Cardiac muscle cell (in vitro differentiated cells and primary cell): ENCODE data around the gene DUSP6. TPM values are rescaled to one million over a fixed set of nuclear protein-coding genes. Genes with fewer than 3 reads are reported as not detected.

Experiments used
- DNase-seq, 2 donors: peaks; one replicate each; pipeline versions ENCODE4 v3.0.0 to v3.0.0-alpha.2; 2010 to 2017; ENCODE audit warnings: low read depth in 1 of 2, low spot score in 1 of 2
- H3K27ac ChIP-seq: fragments of 200-600 bp; sonication (generic); 2 replicates; pipeline ENCODE4 v1.5.1; 2016
- H3K27me3 ChIP-seq: fragments of 200-600 bp; sonication (generic); 2 replicates; pipeline ENCODE4 v1.6.0; 2016; ENCODE audit warnings: control low read depth
- H3K36me3 ChIP-seq: fragments of 200-600 bp; sonication (generic); 2 replicates; pipeline ENCODE4 v1.5.1; 2016; ENCODE audit warnings: control low read depth
- H3K4me1 ChIP-seq: fragments of 200-600 bp; sonication (generic); 2 replicates; pipeline ENCODE4 v1.8.1; 2017; ENCODE audit warnings: low read depth, mild to moderate bottlenecking, mixed run types
- H3K4me3 ChIP-seq: fragments of 200-600 bp; sonication (generic); 2 replicates; pipeline ENCODE4 v1.5.1; 2016; ENCODE audit warnings: mild to moderate bottlenecking
- H3K9me3 ChIP-seq: fragments of 200-600 bp; sonication (generic); 2 replicates; pipeline ENCODE4 v1.5.1; 2017; ENCODE audit warnings: low read depth, mild to moderate bottlenecking, control low read depth
- CTCF ChIP-seq: IDR thresholded peaks from 2 replicates; pipeline ENCODE4 v1.5.1; 2012; ENCODE audit warnings: low read depth, mild to moderate bottlenecking, low read length
- polyA plus RNA-seq: library from polyadenylated mRNA; unstranded; fragments of >200 nt; fragmentation: Nextera tagmentation; extraction: Ambion mirVana; gene quantifications from 2 replicates; pipeline ENCODE4 v1.2.1, GENCODE V29; 2016
- total RNA-seq: library from RNA; depleted of rRNA; stranded (reverse); fragments of >200 nt; gene quantifications from 2 replicates; pipeline ENCODE4 v1.2.3, GENCODE V29; 2016

The DUSP6 gene
- total and polyA plus RNA-seq, 2 experiments from 2014 or later, result 191 to 200 TPM

DNA sequence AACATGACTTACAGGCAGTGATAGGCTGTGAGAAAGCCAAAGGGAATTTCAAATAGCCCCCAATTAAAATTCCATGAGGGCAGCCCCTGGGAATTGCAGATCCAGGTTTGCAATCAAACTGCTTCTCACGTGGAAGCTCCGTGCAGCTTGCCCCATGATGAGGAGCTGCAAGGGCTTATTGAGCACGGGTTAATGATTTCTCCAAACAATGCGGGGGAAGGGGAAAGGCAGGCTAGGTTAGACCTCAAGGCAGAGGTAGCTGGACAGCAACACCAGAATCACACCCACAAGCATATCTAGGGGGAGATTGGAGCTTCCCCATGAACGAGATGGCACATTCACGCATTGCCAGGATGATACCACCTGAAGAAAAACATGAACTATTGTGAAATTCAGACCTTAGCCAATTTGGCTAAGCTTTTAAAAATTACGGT, 5.0 kb upstream of the DUSP6 start:
- Histone ChIP-seq H3K27me3 (no peaks in the 10 kb centered on the region), H3K9me3 (no peaks in the 10 kb centered on the region), H3K27ac (peak overlapping the region; percentile 94), H3K36me3 (no peaks in the 10 kb centered on the region), H3K4me3 (no peak overlapping the region), H3K4me1 (peaks cover 22% of the 10 kb centered on the region)
- DNase-seq, result peak in 1 of 2 donors; percentile 31
- no peak for TF ChIP-seq CTCF

DNA sequence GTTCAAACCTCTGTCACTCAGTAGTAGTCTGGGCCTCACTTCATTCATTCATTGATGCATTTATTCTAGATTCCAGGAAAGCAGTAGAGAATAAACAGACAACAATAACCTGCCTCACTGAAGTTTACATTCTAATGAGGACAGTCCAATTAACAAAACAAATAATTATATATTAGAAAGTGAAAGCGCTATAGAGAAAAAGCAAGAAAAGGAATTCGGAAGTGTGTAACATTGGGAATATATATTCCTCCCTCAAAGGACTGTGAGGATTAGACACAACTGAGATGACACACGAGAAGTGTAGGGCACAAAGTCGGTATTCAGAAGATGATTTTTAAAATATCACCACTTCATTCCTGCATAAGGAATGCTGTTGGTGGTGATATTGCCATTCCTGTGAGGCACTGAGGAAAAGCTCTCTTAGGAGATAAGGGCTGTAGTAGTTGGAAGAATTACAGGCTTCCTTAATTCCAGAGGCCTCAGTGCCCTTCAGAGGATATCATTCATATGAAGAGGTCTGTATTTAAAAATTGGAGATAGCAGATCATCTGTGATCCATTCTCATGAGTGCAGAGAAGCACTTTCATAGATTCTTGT, 3.9 kb upstream of the DUSP6 start:
- Histone ChIP-seq H3K27me3 (no peaks in the 10 kb centered on the region), H3K27ac (peak overlapping the region; percentile 94), H3K36me3 (no peaks in the 10 kb centered on the region), H3K4me1 (peaks cover 22% of the 10 kb centered on the region), H3K4me3 (peak overlapping the region; percentile 38), H3K9me3 (no peaks in the 10 kb centered on the region)
- no peak for TF ChIP-seq CTCF
- DNase-seq, result peak in 1 of 2 donors; percentile 30

GRCh38 chr12:89355243-89356068, 3.2 kb upstream of the DUSP6 start:
- Histone ChIP-seq H3K4me1 (peaks cover 22% of the 10 kb centered on the region), H3K36me3 (no peaks in the 10 kb centered on the region), H3K4me3 (peak overlapping the region; percentile 38), H3K27ac (peak overlapping the region; percentile 94), H3K27me3 (no peaks in the 10 kb centered on the region), H3K9me3 (no peaks in the 10 kb centered on the region)
- no peak for DNase-seq
- peak; percentile 16 for TF ChIP-seq CTCF

GRCh38 chr12:89354612-89355067, 2.3 kb upstream of the DUSP6 start:
- peak overlapping the region; percentile 38 for H3K4me3 ChIP-seq
- DNase-seq, result peak in 1 of 2 donors; percentile 30
- no peak for TF ChIP-seq CTCF
- H3K36me3 ChIP-seq, result peaks cover 2% of the 10 kb centered on the region
- peak overlapping the region; percentile 94 for H3K27ac ChIP-seq
- H3K4me1 ChIP-seq, result peaks cover 22% of the 10 kb centered on the region
- no peaks in the 10 kb centered on the region for H3K9me3 ChIP-seq
- H3K27me3 ChIP-seq, result no peaks in the 10 kb centered on the region

DNA sequence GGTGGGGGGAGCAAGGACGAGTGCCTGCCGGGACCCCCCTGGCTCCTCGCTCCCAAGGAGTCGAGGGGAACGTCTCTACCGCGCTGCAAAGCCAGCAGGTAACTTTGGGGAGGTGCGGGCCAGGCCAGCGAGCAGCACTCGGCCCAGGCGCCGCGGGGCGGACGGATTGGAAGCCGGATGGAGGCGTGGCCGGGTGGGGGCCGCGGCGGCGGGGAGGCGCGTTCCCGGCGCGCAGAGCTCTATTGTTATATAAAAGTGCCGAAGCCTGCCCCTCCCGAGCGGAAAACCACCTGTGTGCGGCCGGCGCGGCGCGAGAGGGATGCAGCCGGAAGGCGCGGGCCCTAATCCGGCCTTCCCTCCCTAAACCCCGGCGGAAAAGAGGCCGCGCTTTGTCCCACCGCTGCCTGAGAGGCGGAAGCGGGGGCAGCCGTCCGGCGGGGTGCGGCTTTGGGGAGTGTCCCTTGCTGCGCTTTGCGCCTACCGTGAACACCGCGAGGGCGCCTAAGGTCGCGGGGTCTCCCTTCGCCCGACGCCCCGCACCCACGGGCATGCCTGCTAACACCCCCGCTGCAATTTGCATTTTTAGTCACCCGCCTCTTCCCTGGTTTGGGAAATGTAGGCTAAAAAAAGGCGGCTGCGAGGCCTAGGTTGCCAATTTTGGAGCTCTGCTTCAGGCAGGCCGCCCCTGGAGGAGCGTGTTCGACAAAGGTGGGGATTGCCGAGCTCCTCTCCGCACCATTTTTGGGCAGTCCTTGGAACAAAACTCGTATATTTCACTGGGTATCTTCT, 1.7 kb upstream of the DUSP6 start:
- H3K9me3 ChIP-seq, result no peaks in the 10 kb centered on the region
- no peak for TF ChIP-seq CTCF
- H3K27ac ChIP-seq, result peak overlapping the region; percentile 94
- no peaks in the 10 kb centered on the region for H3K27me3 ChIP-seq
- H3K4me1 ChIP-seq, result peaks cover 28% of the 10 kb centered on the region
- peak overlapping the region; percentile 38 for H3K4me3 ChIP-seq
- DNase-seq, result peak; percentile 74 to 78
- H3K36me3 ChIP-seq, result peaks cover 6% of the 10 kb centered on the region
